Adrenal gland (tissue), 5 donors: Measurements from ENCODE around the gene DPEP3.

ENCODE experiments used
- CTCF ChIP-seq, 6 experiments: fragments of 450-650 bp in 4 of 6; fragments of 200-600 bp in 2 of 6; sonication (generic) in 1 of 6; IDR thresholded peaks; 1 replicate in 5 of 6; 2 replicates in 1 of 6; pipeline versions ENCODE4 v1.5.1 to v1.8.0; 2016 to 2021; ENCODE audit warnings: antibody characterized with exemption in 6 of 6, mild to moderate bottlenecking in 2 of 6, moderate library complexity in 1 of 6
- POLR2A ChIP-seq, 2 donors: fragments of 450-650 bp; IDR thresholded peaks; one replicate each; pipeline ENCODE4 v1.6.1; 2017; ENCODE audit warnings: antibody characterized with exemption in 2 of 2, mild to moderate bottlenecking in 2 of 2, moderate library complexity in 1 of 2
- donor health status: DM: no; HTN: no; CAD: no.

GRCh38 chr16:67990018-67990386 lies 9.7 kb upstream of the DPEP3 start:
- TF ChIP-seq CTCF (IDR thresholded peaks at IDR 0.05) = no peak
- TF ChIP-seq POLR2A (IDR thresholded peaks at IDR 0.05) = no peak
